Endothelial cell of umbilical vein (primary cell): ENCODE results near the gene CROCC.

Experiments used
- CTCF ChIP-seq, 2 donors: IDR thresholded peaks; 1 replicate in 1 of 2; 2 replicates in 1 of 2; pipeline ENCODE4 v1.5.1; 2011; ENCODE audit warnings: low read length in 2 of 2, mild to moderate bottlenecking in 2 of 2, moderate library complexity in 2 of 2, control low read depth in 1 of 2, inconsistent platforms in 1 of 2, low read depth in 1 of 2; ENCODE audit not compliant: insufficient read depth in 1 of 2; ENCODE audit errors: extremely low read depth in 1 of 2
- EZH2 ChIP-seq: IDR thresholded peaks from 2 replicates; pipeline ENCODE4 v1.6.1; 2012; ENCODE audit warnings: borderline replicate concordance, low read depth, mild to moderate bottlenecking, moderate library complexity, low read length, inconsistent platforms; ENCODE audit not compliant: severe bottlenecking
- JUN ChIP-seq: IDR thresholded peaks from 2 replicates; pipeline ENCODE4 v1.6.1; 2011; ENCODE audit warnings: borderline replicate concordance, low read depth; ENCODE audit not compliant: insufficient read length, insufficient read depth
- MAX ChIP-seq: IDR thresholded peaks from 2 replicates; pipeline ENCODE4 v1.6.1; 2011; ENCODE audit not compliant: insufficient read depth, insufficient read length
- POLR2AphosphoS5 ChIP-seq: IDR thresholded peaks from 2 replicates; pipeline ENCODE4 v1.6.1; 2012; ENCODE audit warnings: low read depth, mild to moderate bottlenecking, control low read depth, low read length, moderate library complexity; ENCODE audit not compliant: insufficient read depth

- TF ChIP-seq CTCF (IDR thresholded peaks at IDR 0.05; ENCODE audit: extremely low read depth in 1 of 2, insufficient read depth in 1 of 2, low read depth in 1 of 2, low read length in 2 of 2), result no peak
- TF ChIP-seq EZH2, result no peak
- no peak for TF ChIP-seq JUN
- no peak for TF ChIP-seq POLR2AphosphoS5
- no peak for TF ChIP-seq MAX
Observed at GRCh38 chr1:16906873-16907272, 14.9 kb upstream of the CROCC start.
